Caco-2 (cell line): ENCODE data around the gene IMPDH1. TPM values are rescaled to one million over a fixed set of nuclear protein-coding genes. Genes with fewer than 3 reads are reported as not detected.

Experiments
- BruUV-seq: library from RNA; stranded (reverse); fragments of 400-500 nt; replicated peaks from 2 replicates; lab custom pipeline; 2021; lab: Mats Ljungman, UMichigan
- CTCF ChIA-PET: fragments of 300-600 bp; sonication (Branson Sonifier 250); formaldehyde crosslinking; loops from one replicate; lab custom pipeline; 2022; ENCODE audit warnings: antibody characterized with exemption; lab: Charles Lee
- POLR2A ChIA-PET: fragments of 300-600 bp; sonication (Branson Sonifier 250); formaldehyde crosslinking; loops from one replicate; lab custom pipeline; 2022; ENCODE audit warnings: antibody characterized with exemption; lab: Charles Lee
- DNase-seq, 2 experiments: peaks; one replicate each; pipeline versions ENCODE4 v3.0.0 to v3.0.0-alpha.2; 2020 to 2022
- H3K27me3 ChIP-seq: replicated peaks from 2 replicates; pipeline ENCODE4 v1.6.0; 2011; ENCODE audit warnings: low read length; ENCODE audit not compliant: control insufficient read depth, insufficient read depth
- H3K36me3 ChIP-seq: 2 replicates; pipeline ENCODE4 v1.5.1; 2011; ENCODE audit warnings: low read length; ENCODE audit not compliant: control insufficient read depth, insufficient read depth
- H3K4me1 ChIP-seq: fragments of 250-450 bp; sonication (Bioruptor Pico); 2 replicates; pipeline ENCODE4 v1.5.1; 2020; ENCODE audit warnings: mild to moderate bottlenecking
- H3K4me3 ChIP-seq: 2 replicates; pipeline ENCODE4 v1.5.1; 2011; ENCODE audit warnings: low read depth, mild to moderate bottlenecking, control low read depth, low read length
- H3K9me3 ChIP-seq: fragments of 250-450 bp; sonication (Bioruptor Pico); 2 replicates; pipeline ENCODE4 v1.5.1; 2020; ENCODE audit warnings: mild to moderate bottlenecking, moderate library complexity
- H3K27ac Mint-ChIP-seq: one replicate; pipeline ENCODE4 v1.8.0; 2022; ENCODE audit warnings: mixed read lengths; ENCODE audit not compliant: unreplicated experiment
- H3K27me3 Mint-ChIP-seq: one replicate; pipeline ENCODE4 v1.8.0; 2022; ENCODE audit warnings: mixed read lengths; ENCODE audit not compliant: insufficient read depth, unreplicated experiment
- H3K36me3 Mint-ChIP-seq: one replicate; pipeline ENCODE4 v1.8.0; 2022; ENCODE audit warnings: mild to moderate bottlenecking, mixed read lengths; ENCODE audit not compliant: insufficient read depth, unreplicated experiment
- H3K4me1 Mint-ChIP-seq: one replicate; pipeline ENCODE4 v1.8.0; 2022; ENCODE audit warnings: low read depth, mixed read lengths; ENCODE audit not compliant: unreplicated experiment
- H3K4me3 Mint-ChIP-seq: one replicate; pipeline ENCODE4 v1.8.0; 2022; ENCODE audit warnings: mild to moderate bottlenecking, moderate library complexity, mixed read lengths; ENCODE audit not compliant: unreplicated experiment
- H3K9me3 Mint-ChIP-seq: one replicate; pipeline ENCODE4 v1.8.0; 2022; ENCODE audit warnings: mixed read lengths; ENCODE audit not compliant: unreplicated experiment
- CTCF ChIP-seq, 2 experiments: fragments of 200-600 bp in 1 of 2; IDR thresholded peaks; 1 replicate in 1 of 2; 2 replicates in 1 of 2; pipeline versions ENCODE4 v1.5.1 to v1.8.0; 2011 to 2022; ENCODE audit warnings: antibody characterized with exemption in 1 of 2, control low read depth in 1 of 2, inconsistent platforms in 1 of 2, low read depth in 1 of 2, low read length in 1 of 2, mild to moderate bottlenecking in 1 of 2, moderate library complexity in 1 of 2; ENCODE audit not compliant: insufficient read depth in 1 of 2, severe bottlenecking in 1 of 2, unreplicated experiment in 1 of 2
- intact Hi-C: fragments of 100-400 bp; cut with micrococcal nuclease; formaldehyde crosslinking; loops from one replicate; pipeline ENCODE4 v1.10.0; 2022; ENCODE audit not compliant: unreplicated experiment
- total RNA-seq: library from RNA; stranded (reverse); gene quantifications from 2 replicates; pipeline ENCODE4 v1.2.3, GENCODE V29; 2022

Gene IMPDH1
- total RNA-seq, 1 experiment from 2014 or later = 43.5 TPM

DNA sequence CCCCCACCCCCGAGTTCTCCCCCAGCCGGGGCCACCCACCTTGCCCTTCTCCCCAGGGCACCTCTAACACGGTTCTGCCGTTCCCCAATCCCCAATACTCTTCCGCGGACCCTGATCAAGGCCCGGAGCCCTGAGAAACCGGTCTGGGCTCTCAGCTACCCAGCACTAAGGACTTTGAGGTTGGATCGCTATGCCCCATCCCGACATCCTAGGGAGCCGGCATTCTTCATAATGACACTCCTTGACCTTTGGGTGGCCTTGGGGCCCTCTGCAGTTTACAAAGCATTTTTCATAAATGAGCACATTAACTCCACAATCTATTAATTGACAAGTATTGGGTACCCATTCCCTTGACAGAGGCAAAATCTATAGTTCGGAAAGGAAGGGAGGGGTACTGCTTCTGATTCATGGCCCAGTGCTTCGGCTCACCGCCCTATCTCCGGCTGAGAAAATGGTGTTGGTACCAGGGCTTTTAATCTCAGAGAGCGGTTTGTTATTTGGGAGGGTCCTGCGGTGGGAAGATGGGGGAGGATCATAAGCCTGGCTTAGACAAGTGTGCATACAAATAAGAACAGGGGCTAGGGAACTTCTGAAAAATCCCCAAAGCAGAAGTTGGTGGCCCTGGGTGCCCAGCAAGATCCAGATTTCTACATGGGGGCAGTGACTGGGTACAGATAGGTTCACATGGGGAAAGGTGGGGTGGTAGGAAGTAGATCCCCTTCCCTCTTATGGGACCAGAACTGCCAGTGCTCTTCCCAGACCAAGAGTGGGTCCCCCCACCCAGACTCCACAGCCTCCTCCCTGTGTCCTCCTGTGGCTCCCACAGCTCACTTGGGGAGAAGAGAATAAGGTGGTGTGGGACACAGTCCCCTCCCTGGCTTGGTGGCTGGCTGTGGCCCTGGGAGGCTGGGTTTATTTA, 3.2 kb downstream of the IMPDH1 start:
- peaks cover 7% of the 10 kb centered on the region for H3K4me1 Mint-ChIP-seq
- no peaks in the 10 kb centered on the region for H3K36me3 Mint-ChIP-seq
- no TSS peak for BruUV-seq
- intact Hi-C loops = no loop called here
- Histone ChIP-seq H3K36me3 (no peaks in the 10 kb centered on the region), H3K4me1 (peaks cover 34% of the 10 kb centered on the region), H3K9me3 (no peaks in the 10 kb centered on the region; the same call in 1 of the 2 replicates), H3K27me3 (no peaks in the 10 kb centered on the region), H3K4me3 (peak overlapping the region; percentile 33)
- CTCF ChIA-PET = interaction anchor here (1.2 kb wide), 2 partner anchors 19 to 21 kb away, joined by 3 to 5 read pairs; no protein-coding TSS in a partner anchor
- POLR2A ChIA-PET = no interaction called here
- no peaks in the 10 kb centered on the region for H3K9me3 Mint-ChIP-seq
- DNase-seq = peak in 1 of 2 experiments; percentile 37
- no peak for TF ChIP-seq CTCF (IDR thresholded peaks at IDR 0.05; ENCODE audit: insufficient read depth in 1 of 2, low read depth in 1 of 2, low read length in 1 of 2, severe bottlenecking in 1 of 2, unreplicated experiment in 1 of 2)
- peak overlapping the region; percentile 81 for H3K4me3 Mint-ChIP-seq
- H3K27ac Mint-ChIP-seq = no peak overlapping the region
- H3K27me3 Mint-ChIP-seq = no peaks in the 10 kb centered on the region

- no peaks in the 10 kb centered on the region for H3K36me3 ChIP-seq
- Mint-ChIP-seq H3K9me3 (no peaks in the 10 kb centered on the region), H3K4me3 (peak overlapping the region; percentile 81), H3K4me1 (peaks cover 7% of the 10 kb centered on the region), H3K27ac (no peak overlapping the region), H3K27me3 (no peaks in the 10 kb centered on the region), H3K36me3 (no peaks in the 10 kb centered on the region)
- H3K27me3 ChIP-seq = no peaks in the 10 kb centered on the region
- no TSS peak for BruUV-seq
- TF ChIP-seq CTCF (IDR thresholded peaks at IDR 0.05; ENCODE audit: insufficient read depth in 1 of 2, low read depth in 1 of 2, low read length in 1 of 2, severe bottlenecking in 1 of 2, unreplicated experiment in 1 of 2) = no peak
- H3K4me3 ChIP-seq = peak overlapping the region; percentile 65
- DNase-seq = peak in 1 of 2 experiments; percentile 58
- ChIA-PET POLR2A (no interaction called here), CTCF (interaction anchor here (0.7 to 1.2 kb wide), 3 partner anchors 18 to 22 kb away, joined by 3 to 5 read pairs (median 4); no protein-coding TSS in a partner anchor)
- peaks cover 34% of the 10 kb centered on the region for H3K4me1 ChIP-seq
- H3K9me3 ChIP-seq = no peaks in the 10 kb centered on the region; the same call in 1 of the 2 replicates
- intact Hi-C loops = no loop called here
Observed at GRCh38 chr7:128405471-128406313, 4.1 kb downstream of the IMPDH1 start.
